Fibroblast of lung (primary cell): ENCODE measurements around the gene LCE3A. TPM values are rescaled to one million over a fixed set of nuclear protein-coding genes. Genes with fewer than 3 reads are reported as not detected.

ENCODE experiments used
- DNase-seq, 2 donors: peaks; one replicate each; pipeline versions ENCODE4 v3.0.0 to v3.0.0-alpha.2; 2010; ENCODE audit warnings: low read depth in 2 of 2
- H2AFZ ChIP-seq: 2 replicates; pipeline ENCODE4 v1.5.1; 2012; ENCODE audit warnings: low read length, control low read depth, inconsistent platforms
- H3K27ac ChIP-seq: 2 replicates; pipeline ENCODE4 v1.5.1; 2011; ENCODE audit warnings: low read length, control low read depth; ENCODE audit not compliant: insufficient read depth
- H3K27me3 ChIP-seq: 2 replicates; pipeline ENCODE4 v1.5.1; 2011; ENCODE audit warnings: mild to moderate bottlenecking, low read length; ENCODE audit not compliant: control insufficient read depth, insufficient read depth
- H3K36me3 ChIP-seq: 2 replicates; pipeline ENCODE4 v1.5.1; 2011; ENCODE audit warnings: low read length; ENCODE audit not compliant: control insufficient read depth, insufficient read depth
- H3K4me1 ChIP-seq: 2 replicates; pipeline ENCODE4 v1.5.1; 2011; ENCODE audit warnings: low read length; ENCODE audit not compliant: control insufficient read depth, insufficient read depth; ENCODE audit errors: extremely low read depth
- H3K4me2 ChIP-seq: 2 replicates; pipeline ENCODE4 v1.5.1; 2011; ENCODE audit warnings: low read length, control low read depth; ENCODE audit not compliant: insufficient read depth; ENCODE audit errors: extremely low read depth
- H3K4me3 ChIP-seq, 4 experiments: fragments of 200-600 bp in 1 of 4; sonication (generic) in 1 of 4; replicated peaks in 1 of 4; 2 replicates each; pipeline ENCODE4 v1.5.1; 2011 to 2016; ENCODE audit warnings: low read length in 4 of 4, low read depth in 3 of 4, mild to moderate bottlenecking in 3 of 4, control low read depth in 2 of 4, inconsistent platforms in 1 of 4, mixed read lengths in 1 of 4; ENCODE audit not compliant: insufficient read depth in 1 of 4; ENCODE audit errors: control extremely low read depth in 1 of 4
- H3K79me2 ChIP-seq: 2 replicates; pipeline ENCODE4 v1.5.1; 2012; ENCODE audit warnings: mild to moderate bottlenecking, low read length, inconsistent platforms; ENCODE audit not compliant: control insufficient read depth, insufficient read depth
- H3K9ac ChIP-seq: 2 replicates; pipeline ENCODE4 v1.5.1; 2011; ENCODE audit warnings: mild to moderate bottlenecking, low read length, control low read depth; ENCODE audit not compliant: insufficient read depth
- H3K9me3 ChIP-seq: 2 replicates; pipeline ENCODE4 v1.5.1; 2012; ENCODE audit warnings: low read depth, low read length; ENCODE audit not compliant: control insufficient read depth, insufficient read depth
- H4K20me1 ChIP-seq: 2 replicates; pipeline ENCODE4 v1.5.1; 2011; ENCODE audit warnings: low read length; ENCODE audit not compliant: control insufficient read depth, insufficient read depth; ENCODE audit errors: extremely low read depth
- EZH2 ChIP-seq: IDR thresholded peaks from 2 replicates; pipeline ENCODE4 v1.5.1; 2012; ENCODE audit warnings: low read length, control low read depth, mild to moderate bottlenecking; ENCODE audit errors: missing control alignments
- polyA plus RNA-seq, 2 donors: library from polyadenylated mRNA; depleted of rRNA in 1 of 2; stranded (reverse) in 1 of 2; unstranded in 1 of 2; fragments of >200 nt; gene quantifications; 2 replicates each; pipeline ENCODE4 v1.2.1, GENCODE V29; 2011 to 2012; ENCODE audit warnings: missing spikeins in 1 of 2
- total RNA-seq: library from RNA; depleted of rRNA; stranded (reverse); fragments of >200 nt; gene quantifications from 2 replicates; pipeline ENCODE4 v1.2.1, GENCODE V29; 2014
- TF ChIP-seq, protein P1 (sequence below), 2 donors: IDR thresholded peaks in 1 of 2; conservative IDR thresholded peaks in 1 of 2; 1 replicate in 1 of 2; 2 replicates in 1 of 2; pipeline ENCODE4 v1.5.1; 2011 to 2012; ENCODE audit warnings: low read length in 2 of 2, control low read depth in 1 of 2, inconsistent platforms in 1 of 2, low read depth in 1 of 2, mild to moderate bottlenecking in 1 of 2

LCE3A gene
- total and polyA plus RNA-seq, 2 donors (not counting 1 experiment from before 2014, with no cell fraction given), result not detected

DNA sequence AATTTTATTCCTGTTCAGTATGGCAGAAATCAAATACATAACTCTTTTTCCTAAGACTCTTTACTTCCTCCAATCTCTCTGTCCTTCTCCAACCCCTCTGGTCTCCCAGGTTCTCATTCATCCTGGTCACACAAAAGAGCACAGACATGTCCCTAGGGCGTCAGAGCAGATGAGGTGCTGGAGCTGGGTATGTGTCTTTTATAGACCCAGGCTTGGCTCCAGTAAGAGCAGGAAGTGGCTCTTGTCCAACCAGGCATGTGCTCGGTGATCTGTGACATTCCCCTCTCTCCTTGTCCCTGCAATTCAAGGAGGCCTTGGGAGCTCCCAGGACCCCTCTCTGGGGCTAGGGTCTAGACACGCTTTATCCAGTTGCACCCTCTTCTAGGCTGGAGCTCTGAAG lies 22.2 kb upstream of the LCE3A start:
- Histone ChIP-seq H3K4me1 (peaks cover 2% of the 10 kb centered on the region), H3K4me3 (no peak overlapping the region), H3K4me2 (no peak overlapping the region), H4K20me1 (no peaks in the 10 kb centered on the region), H3K27me3 (no peaks in the 10 kb centered on the region), H3K27ac (no peak overlapping the region), H3K36me3 (no peaks in the 10 kb centered on the region), H2AFZ (no peak overlapping the region), H3K9me3 (no peaks in the 10 kb centered on the region), H3K9ac (no peak overlapping the region), H3K79me2 (no peaks in the 10 kb centered on the region)
- TF ChIP-seq, protein P1, sequence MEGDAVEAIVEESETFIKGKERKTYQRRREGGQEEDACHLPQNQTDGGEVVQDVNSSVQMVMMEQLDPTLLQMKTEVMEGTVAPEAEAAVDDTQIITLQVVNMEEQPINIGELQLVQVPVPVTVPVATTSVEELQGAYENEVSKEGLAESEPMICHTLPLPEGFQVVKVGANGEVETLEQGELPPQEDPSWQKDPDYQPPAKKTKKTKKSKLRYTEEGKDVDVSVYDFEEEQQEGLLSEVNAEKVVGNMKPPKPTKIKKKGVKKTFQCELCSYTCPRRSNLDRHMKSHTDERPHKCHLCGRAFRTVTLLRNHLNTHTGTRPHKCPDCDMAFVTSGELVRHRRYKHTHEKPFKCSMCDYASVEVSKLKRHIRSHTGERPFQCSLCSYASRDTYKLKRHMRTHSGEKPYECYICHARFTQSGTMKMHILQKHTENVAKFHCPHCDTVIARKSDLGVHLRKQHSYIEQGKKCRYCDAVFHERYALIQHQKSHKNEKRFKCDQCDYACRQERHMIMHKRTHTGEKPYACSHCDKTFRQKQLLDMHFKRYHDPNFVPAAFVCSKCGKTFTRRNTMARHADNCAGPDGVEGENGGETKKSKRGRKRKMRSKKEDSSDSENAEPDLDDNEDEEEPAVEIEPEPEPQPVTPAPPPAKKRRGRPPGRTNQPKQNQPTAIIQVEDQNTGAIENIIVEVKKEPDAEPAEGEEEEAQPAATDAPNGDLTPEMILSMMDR (conservative IDR thresholded peaks at IDR 0.05 in 1 of 2, IDR thresholded peaks at IDR 0.05 in 1 of 2; ENCODE audit: low read depth in 1 of 2, low read length in 2 of 2), result no peak
- no peak for TF ChIP-seq EZH2
- DNase-seq, result no peak

DNA sequence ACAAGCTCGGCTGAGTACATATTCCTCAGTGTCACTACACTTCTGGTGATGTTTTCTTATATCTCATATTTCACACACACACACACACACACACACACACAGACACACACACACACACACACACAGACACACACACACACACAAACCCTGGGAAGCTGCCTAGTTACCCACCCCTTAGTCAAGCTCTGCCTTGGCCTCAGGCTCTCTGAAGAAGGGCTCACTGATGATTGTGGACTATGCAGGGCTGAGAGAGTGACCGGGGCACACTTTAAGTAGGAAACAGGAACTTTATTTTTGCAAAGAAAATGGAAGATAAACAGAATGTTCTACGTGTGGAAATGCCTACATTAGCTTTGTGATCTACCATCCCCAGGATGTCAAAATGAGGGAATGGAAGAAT lies 21.0 kb upstream of the LCE3A start:
- H3K4me2 ChIP-seq, result no peak overlapping the region
- DNase-seq, result no peak
- no peaks in the 10 kb centered on the region for H3K9me3 ChIP-seq
- no peaks in the 10 kb centered on the region for H3K36me3 ChIP-seq
- peaks cover 2% of the 10 kb centered on the region for H3K4me1 ChIP-seq
- H3K4me3 ChIP-seq, result no peak overlapping the region
- H3K79me2 ChIP-seq, result no peaks in the 10 kb centered on the region
- TF ChIP-seq, protein P1 (conservative IDR thresholded peaks at IDR 0.05 in 1 of 2, IDR thresholded peaks at IDR 0.05 in 1 of 2; ENCODE audit: low read depth in 1 of 2, low read length in 2 of 2), result no peak
- no peak for TF ChIP-seq EZH2
- H3K27me3 ChIP-seq, result no peaks in the 10 kb centered on the region
- no peaks in the 10 kb centered on the region for H4K20me1 ChIP-seq
- H3K27ac ChIP-seq, result no peak overlapping the region
- no peak overlapping the region for H3K9ac ChIP-seq
- no peak overlapping the region for H2AFZ ChIP-seq

DNA sequence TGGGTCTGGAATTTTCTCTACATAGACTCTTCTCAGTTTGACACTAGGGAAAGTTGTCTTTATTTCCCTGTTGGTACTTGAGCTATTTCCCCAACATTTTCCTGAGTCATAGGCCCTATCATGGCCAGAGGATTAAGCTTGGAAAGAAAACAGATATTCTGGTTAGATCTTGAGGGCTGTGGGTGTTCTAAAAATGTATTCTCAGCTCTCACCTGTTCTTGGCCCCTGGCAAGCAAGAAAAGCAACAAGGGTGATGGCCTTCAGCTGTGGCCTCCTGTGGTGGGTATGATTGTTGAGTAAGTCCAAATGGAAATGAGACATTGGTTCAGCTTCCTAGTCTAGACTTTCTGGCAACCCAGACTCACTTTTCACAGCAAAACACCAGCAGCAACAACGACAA lies 17.4 kb upstream of the LCE3A start:
- DNase-seq, result no peak

More for the DNA sequence above, 17.4 kb upstream of the LCE3A start:
- H4K20me1 ChIP-seq, result no peaks in the 10 kb centered on the region
- H3K4me2 ChIP-seq, result no peak overlapping the region
- H3K9me3 ChIP-seq, result no peaks in the 10 kb centered on the region
- H3K27me3 ChIP-seq, result no peaks in the 10 kb centered on the region
- no peaks in the 10 kb centered on the region for H3K36me3 ChIP-seq
- TF ChIP-seq EZH2, result no peak
- TF ChIP-seq, protein P1 (conservative IDR thresholded peaks at IDR 0.05 in 1 of 2, IDR thresholded peaks at IDR 0.05 in 1 of 2; ENCODE audit: low read depth in 1 of 2, low read length in 2 of 2), result no peak
- H3K4me3 ChIP-seq, result no peak overlapping the region
- H3K9ac ChIP-seq, result no peak overlapping the region
- H3K27ac ChIP-seq, result no peak overlapping the region
- no peaks in the 10 kb centered on the region for H3K4me1 ChIP-seq
- H2AFZ ChIP-seq, result no peak overlapping the region
- no peaks in the 10 kb centered on the region for H3K79me2 ChIP-seq
